Measurements from ENCODE around the gene OPCML. TPM values are rescaled to one million over a fixed set of nuclear protein-coding genes. Genes with fewer than 3 reads are reported as not detected.

The OPCML gene
- total RNA-seq, 4 donors from 2014 or later = not detected

DNA sequence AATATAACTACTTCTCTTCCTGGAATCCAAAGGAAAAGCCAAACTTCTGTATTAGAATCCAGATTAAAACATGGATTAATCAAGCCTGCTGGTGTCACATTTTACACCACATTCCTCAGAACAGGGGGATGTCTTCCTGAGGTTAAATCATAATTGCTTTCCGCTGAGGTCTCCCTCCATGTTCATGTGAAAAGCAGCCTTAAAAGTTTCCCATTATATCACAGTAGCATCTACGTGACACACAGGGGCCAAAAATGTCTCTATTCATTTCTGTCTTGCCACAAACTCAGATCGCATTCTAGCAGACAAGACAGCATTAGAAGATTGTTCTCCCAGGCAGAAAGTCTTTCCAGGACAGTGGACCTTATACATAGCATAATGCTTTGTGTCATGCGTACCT lies 788.7 kb downstream of the OPCML start:
- TF ChIP-seq CTCF (IDR thresholded peaks at IDR 0.05) = no peak
- no peak for TF ChIP-seq POLR2AphosphoS5 (IDR thresholded peaks at IDR 0.05)
- TF ChIP-seq POLR2A (IDR thresholded peaks at IDR 0.05) = no peak
- TF ChIP-seq EP300 (IDR thresholded peaks at IDR 0.05; ENCODE audit: low read depth) = no peak
- no peaks in the 10 kb centered on the region for H3K9me3 ChIP-seq
- H3K4me1 ChIP-seq = no peaks in the 10 kb centered on the region
- no peaks in the 10 kb centered on the region for H3K36me3 ChIP-seq
- H3K27ac ChIP-seq = no peak overlapping the region
- intact Hi-C loops (cut with DNase I; ENCODE audit: low total_unique reads) = no loop called here
- DNase-seq = no peak
- no peaks in the 10 kb centered on the region for H3K27me3 ChIP-seq
- 88 to 100% methylated on average over 2 to 4 of the region's 4 CpGs for WGBS, 2 donors (ENCODE audit: low coverage in 1 of 2)
- H3K4me3 ChIP-seq = no peak overlapping the region
- in situ Hi-C loops (cut with MboI; ENCODE audit: low pct_ligation_motif_present in 1 of 4, low pct_unique_long_range_greater_than_20kb in 1 of 4, low sequenced_read_pairs in 3 of 4) = no loop called here

DNA sequence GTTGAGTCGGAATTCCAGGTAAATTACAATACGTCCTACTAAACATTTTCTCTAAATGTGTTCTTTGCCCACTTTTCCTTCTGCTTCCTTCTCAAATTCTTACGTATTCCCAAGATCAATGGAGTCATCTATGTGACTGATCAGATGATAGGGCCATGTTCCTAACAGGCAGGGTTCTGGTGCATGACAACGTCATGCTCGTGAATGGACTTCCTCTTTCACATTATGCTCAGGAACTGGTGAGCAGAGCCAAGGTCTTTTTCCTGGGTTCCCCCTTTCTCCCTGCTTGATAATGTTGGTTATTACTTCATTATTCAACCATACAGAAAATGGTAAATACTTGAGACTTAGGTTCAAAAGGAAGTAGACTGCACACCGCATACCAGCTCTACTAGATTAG lies 789.4 kb downstream of the OPCML start:
- WGBS, 2 donors (ENCODE audit: low coverage in 1 of 2) = 71 to 75% methylated on average over 4 to 6 of the region's 6 CpGs
- H3K27ac ChIP-seq = no peak overlapping the region
- no peak for DNase-seq

DNA sequence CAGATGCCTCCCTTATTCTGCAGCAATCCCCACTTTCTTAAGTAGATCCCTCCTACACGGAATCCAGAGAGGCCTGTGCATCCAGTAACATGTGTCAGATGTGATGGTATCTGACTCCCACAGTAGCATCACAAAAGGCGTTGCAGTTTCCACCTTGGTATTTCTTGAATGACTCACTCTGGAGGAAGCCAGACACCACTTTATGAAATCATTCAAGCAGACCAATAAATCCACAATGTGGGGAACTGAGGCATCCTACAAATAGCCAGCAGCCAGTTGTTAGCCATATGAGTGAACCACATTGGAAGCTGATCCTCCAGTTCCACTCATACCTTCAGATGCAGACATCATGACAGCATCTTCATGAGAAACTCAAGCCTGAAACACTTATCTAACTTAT lies 798.1 kb downstream of the OPCML start:
- Histone ChIP-seq H3K36me3 (no peaks in the 10 kb centered on the region), H3K27me3 (no peaks in the 10 kb centered on the region), H3K4me3 (no peak overlapping the region), H3K27ac (no peak overlapping the region), H3K9me3 (no peaks in the 10 kb centered on the region), H3K4me1 (no peaks in the 10 kb centered on the region)
- TF ChIP-seq POLR2AphosphoS5 (IDR thresholded peaks at IDR 0.05) (no peak), EP300 (IDR thresholded peaks at IDR 0.05; ENCODE audit: low read depth) (no peak), POLR2A (IDR thresholded peaks at IDR 0.05) (no peak), CTCF (IDR thresholded peaks at IDR 0.05) (no peak)
- WGBS, 2 donors (ENCODE audit: low coverage in 1 of 2) = 60 to 67% methylated on average over 1 to 2 of the region's 2 CpGs
- in situ Hi-C loops (cut with MboI; ENCODE audit: low pct_ligation_motif_present in 1 of 4, low pct_unique_long_range_greater_than_20kb in 1 of 4, low sequenced_read_pairs in 3 of 4) (no loop called here), intact Hi-C loops (cut with DNase I; ENCODE audit: low total_unique reads) (no loop called here)
- no peak for DNase-seq

More for the DNA sequence above, 789.4 kb downstream of the OPCML start:
- Histone ChIP-seq H3K9me3 (no peaks in the 10 kb centered on the region), H3K27me3 (no peaks in the 10 kb centered on the region), H3K4me3 (no peak overlapping the region), H3K36me3 (no peaks in the 10 kb centered on the region), H3K4me1 (no peaks in the 10 kb centered on the region)
- TF ChIP-seq CTCF (IDR thresholded peaks at IDR 0.05) (no peak), EP300 (IDR thresholded peaks at IDR 0.05; ENCODE audit: low read depth) (no peak), POLR2A (IDR thresholded peaks at IDR 0.05) (no peak), POLR2AphosphoS5 (IDR thresholded peaks at IDR 0.05) (no peak)
- intact Hi-C loops (cut with DNase I; ENCODE audit: low total_unique reads) = no loop called here
- in situ Hi-C loops (cut with MboI; ENCODE audit: low pct_ligation_motif_present in 1 of 4, low pct_unique_long_range_greater_than_20kb in 1 of 4, low sequenced_read_pairs in 3 of 4) = no loop called here

GRCh38 chr11:132728026-132728425 lies 804.3 kb downstream of the OPCML start:
- H3K27me3 ChIP-seq = no peaks in the 10 kb centered on the region
- H3K36me3 ChIP-seq = no peaks in the 10 kb centered on the region
- H3K4me1 ChIP-seq = no peaks in the 10 kb centered on the region
- 64 to 81% methylated on average over 2 to 14 of the region's 14 CpGs for WGBS, 2 donors (ENCODE audit: low coverage in 1 of 2)
- no peak for DNase-seq
- no peaks in the 10 kb centered on the region for H3K9me3 ChIP-seq
- H3K4me3 ChIP-seq = no peak overlapping the region
- in situ Hi-C loops (cut with MboI; ENCODE audit: low pct_ligation_motif_present in 1 of 4, low pct_unique_long_range_greater_than_20kb in 1 of 4, low sequenced_read_pairs in 3 of 4) (no loop called here), intact Hi-C loops (cut with DNase I; ENCODE audit: low total_unique reads) (no loop called here)
- H3K27ac ChIP-seq = no peak overlapping the region
- TF ChIP-seq EP300 (IDR thresholded peaks at IDR 0.05; ENCODE audit: low read depth) (no peak), POLR2AphosphoS5 (IDR thresholded peaks at IDR 0.05) (no peak), CTCF (IDR thresholded peaks at IDR 0.05) (no peak), POLR2A (IDR thresholded peaks at IDR 0.05) (no peak)

All from transverse colon (tissue), 4 donors.